HPDE6-E6E7 (cell line): ENCODE measurements around the gene NPAS3.
A peak's percentile ranks its signal among the peaks of the same experiment; 100 is the strongest.

Experiments used
- DNase-seq: peaks from one replicate; pipeline ENCODE4 v3.0.0; 2011; ENCODE audit warnings: missing footprints; ENCODE audit errors: extremely low spot score

The NPAS3 gene

GRCh38 chr14:33381717-33382116, 443.0 kb downstream of the NPAS3 start:
- no peak for DNase-seq

GRCh38 chr14:33386140-33386539, 447.5 kb downstream of the NPAS3 start:
- DNase-seq: no peak

GRCh38 chr14:33386781-33387180, 448.1 kb downstream of the NPAS3 start:
- DNase-seq: no peak

DNA sequence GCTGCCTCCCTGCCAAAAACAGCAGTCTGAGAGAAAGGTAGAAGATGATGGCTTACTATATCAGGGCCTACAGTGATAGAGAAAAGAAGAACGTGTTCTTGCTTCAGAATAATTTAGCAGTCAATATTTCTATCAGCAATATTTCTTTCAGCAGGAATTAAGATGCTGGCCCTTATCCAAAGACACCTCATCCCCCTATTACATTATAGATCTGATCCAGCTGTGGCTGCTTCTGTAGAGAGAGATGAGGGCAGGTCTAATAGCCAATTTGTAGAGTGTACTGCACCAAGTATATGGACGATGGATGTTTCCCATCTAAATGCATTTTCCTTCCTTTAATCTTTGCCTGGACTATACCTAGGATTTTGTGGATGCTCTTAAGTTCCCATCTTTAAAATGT, 451.7 kb downstream of the NPAS3 start:
- DNase-seq: no peak

GRCh38 chr14:33393231-33393894, 454.7 kb downstream of the NPAS3 start:
- DNase-seq: no peak

DNA sequence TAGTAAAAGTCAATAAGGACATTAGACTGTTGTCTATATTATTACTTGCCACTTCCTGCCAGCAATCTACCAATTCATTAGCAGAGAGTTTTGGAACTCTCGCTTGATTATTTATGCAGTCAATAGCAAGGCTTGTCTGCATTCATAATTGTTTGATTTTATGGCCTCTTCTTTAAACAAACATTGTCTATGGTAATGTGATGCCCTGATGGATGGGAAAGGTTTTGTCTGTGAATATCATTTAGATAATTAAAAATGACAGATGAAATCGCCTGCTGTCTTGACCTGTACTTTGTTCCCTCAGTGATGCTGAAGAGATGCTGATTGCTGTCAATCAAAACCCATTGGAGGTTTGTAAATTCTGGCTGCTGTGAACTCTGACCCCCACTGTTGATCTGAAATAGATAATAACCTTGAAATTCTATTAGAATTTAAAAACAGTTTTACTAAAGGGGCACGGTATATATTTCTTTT, 455.3 kb downstream of the NPAS3 start:
- DNase-seq: no peak

DNA sequence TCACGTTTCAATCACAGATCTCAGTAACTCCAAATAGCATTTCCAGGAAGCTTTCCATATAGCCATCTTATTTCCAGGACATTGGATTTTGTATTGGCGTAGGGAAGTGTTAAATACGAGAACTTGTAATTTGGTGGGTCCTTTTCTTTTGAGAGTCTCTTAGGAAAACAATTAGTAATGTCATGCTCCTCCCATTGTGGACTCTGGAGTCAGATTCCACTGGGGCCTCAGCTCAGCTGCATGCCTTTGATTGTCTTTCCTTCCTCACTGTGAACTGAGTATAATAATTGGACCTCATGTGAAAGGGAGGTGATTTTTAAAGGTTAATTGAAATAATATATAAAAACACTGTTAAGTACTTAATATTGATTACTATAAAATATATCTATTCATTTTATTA, 462.6 kb downstream of the NPAS3 start:
- DNase-seq: no peak

- DNase-seq: no peak
These were observed 463.9 kb downstream of the NPAS3 start for GRCh38 chr14:33402604-33403003.

- no peak for DNase-seq
These were observed 465.4 kb downstream of the NPAS3 start for GRCh38 chr14:33404054-33404453.

GRCh38 chr14:33404964-33405574, 466.4 kb downstream of the NPAS3 start:
- no peak for DNase-seq

GRCh38 chr14:33406766-33407165, 468.1 kb downstream of the NPAS3 start:
- DNase-seq: no peak

GRCh38 chr14:33408291-33408690, 469.6 kb downstream of the NPAS3 start:
- no peak for DNase-seq

DNA sequence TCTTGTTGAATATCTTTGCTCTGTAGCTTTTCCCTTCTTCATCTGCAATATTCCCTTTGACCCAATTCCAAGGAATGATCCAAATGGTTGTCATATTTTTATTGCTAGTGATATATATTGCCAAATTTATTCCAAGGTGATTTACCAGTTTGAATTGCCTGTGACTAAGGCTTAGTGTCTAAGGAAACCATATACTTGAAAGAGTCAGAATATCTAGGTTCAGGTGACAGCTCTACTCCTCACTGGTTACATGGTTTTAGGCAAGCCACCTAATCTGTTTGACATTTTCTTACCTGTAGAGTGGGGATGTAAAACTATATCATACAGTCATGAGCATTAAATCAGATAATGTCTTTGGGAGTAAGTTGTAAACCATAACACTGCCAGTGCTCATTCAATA, 473.8 kb downstream of the NPAS3 start:
- DNase-seq: no peak

DNA sequence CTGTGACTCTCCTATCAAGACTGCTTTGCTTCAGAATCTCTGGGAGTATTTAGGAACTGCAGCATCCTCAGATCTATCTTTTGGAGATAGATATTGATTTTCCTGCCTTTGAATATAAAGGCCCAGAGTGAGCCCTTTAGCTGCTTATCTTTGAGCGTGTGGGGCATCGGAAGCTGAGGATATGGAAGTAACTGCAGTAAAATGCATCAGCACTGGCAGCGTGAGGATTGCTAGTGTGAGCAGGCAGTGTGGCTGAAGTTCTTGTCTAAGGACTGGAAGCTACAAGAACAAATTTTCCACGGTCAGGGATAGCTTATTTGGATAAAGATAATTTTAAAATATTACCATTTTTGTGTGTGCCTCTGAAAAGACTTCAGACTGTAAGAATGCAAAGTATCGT, 474.7 kb downstream of the NPAS3 start:
- DNase-seq: no peak

- DNase-seq: no peak
These were observed 475.4 kb downstream of the NPAS3 start for GRCh38 chr14:33414041-33414440.

- no peak for DNase-seq
These were observed 481.5 kb downstream of the NPAS3 start for GRCh38 chr14:33420051-33420627.

DNA sequence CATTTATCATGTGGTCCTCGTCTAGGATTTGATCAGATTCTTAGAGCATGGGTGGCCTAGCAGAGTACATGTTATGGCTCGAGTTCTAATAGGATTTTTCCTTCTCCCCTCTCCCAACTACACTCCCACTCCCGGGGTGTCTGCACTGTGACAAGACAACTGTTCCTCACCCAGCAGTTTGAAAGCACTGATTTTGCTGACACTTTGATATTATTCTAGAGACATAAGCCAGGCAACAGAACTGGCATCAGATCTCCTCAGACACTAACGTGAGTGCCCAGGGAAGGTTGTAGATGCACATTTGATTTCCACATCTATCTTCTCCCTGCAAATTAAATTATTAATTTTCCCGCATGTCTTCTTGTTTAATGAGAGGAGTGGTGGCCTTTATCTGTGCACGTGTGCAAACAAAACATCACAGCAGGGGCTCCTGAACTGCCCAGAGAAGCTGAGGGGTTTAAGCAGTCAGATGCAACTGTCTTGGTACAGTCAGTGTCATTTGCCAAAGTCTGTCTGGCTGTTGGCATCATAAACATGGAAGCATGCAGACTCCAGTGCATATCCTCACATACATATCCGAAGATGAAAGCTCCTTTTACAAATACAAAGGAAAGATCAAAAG, 491.8 kb downstream of the NPAS3 start:
- no peak for DNase-seq

DNA sequence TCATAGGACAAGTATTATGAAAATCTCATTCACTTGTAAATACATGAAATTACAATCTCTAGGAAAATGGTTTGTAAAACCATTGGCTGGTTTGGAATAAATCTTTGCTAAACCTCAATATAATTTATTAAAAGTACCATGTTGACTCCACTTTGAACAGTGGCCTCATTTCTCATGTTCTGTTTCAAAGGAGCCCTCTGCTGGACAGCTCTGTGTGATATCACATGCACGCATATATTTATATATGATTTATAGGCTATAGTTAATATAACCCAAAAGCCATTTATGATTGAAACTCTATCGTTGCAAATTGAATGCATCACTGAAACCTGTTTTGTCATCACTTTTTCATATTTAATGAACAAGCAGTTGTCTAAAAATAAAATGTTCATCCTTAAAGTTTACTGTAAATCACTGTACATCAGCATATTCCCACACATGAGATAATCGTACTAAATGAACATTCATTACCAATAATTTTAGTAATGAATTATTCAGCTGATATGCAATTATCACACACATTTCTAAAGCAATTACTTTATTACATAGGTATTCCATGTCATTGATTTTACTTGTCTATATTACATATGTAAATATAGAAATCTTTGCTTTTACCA, 493.8 kb downstream of the NPAS3 start:
- DNase-seq: peak; percentile 11

DNA sequence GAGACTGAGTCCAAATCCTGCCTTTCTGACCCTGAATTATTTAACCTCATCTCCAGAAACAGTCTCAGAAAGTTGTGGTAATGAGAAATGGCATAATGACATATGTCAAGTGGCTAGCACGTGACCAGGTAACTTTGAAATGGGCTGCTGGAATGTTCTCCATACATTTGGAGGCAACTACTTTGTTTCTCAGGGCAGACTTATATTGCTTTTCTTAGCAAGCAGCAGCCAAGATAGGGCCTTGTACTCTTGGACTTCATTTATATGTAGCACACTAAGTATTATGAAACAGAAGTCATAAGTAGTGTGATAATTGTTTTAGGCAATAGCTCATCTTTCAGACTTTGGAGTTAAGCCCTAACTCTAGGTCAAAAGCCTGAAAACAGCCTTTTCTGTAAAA, 494.7 kb downstream of the NPAS3 start:
- no peak for DNase-seq

- peak; percentile 69 for DNase-seq
These were observed 497.4 kb downstream of the NPAS3 start for GRCh38 chr14:33435911-33436689.

DNA sequence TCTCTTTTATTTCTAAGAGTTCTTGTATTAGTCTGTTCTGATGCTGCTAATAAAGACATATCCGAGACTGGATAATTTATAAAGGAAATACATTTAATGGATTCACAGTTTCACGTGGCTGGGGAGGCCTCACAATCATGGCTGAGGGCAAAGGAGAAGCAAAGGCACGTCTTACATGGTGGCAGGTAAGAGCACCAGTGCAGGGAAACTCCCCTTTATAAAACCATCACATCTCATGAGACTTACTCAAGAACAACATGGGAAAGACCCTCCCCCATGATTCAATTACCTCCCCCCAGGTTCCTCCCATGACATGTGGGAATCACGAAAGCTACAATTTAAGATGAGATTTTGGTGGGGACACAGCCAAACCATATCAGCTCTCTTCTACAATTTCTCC, 503.0 kb downstream of the NPAS3 start:
- DNase-seq: no peak

DNA sequence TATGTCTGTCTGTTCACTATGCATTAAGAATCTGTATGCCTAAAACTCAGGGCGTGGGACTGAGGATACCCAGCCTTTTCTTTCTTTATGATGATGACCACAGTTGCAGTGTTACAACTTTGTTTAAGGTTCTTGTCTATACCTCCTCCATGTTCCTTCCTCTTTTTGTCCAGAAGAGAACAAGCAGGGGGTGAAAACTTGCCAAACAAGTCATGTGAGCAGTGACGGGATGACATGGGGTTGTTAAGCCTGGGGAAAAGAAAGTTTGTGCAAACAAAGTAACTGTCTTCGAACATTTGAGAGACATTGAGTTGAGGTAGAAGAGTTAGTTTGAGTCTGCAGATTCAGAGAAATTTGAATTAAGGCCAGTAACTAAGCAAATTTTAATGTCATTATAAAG, 505.5 kb downstream of the NPAS3 start:
- DNase-seq: no peak
